GM19372 (cell line): Measurements from ENCODE around the gene LMTK2.

Experiments
- ATAC-seq: cut with Tn5 transposase; IDR thresholded peaks from one replicate; pipeline ENCODE4 v1.9.1; 2021; ENCODE audit warnings: mild to moderate bottlenecking, low read depth, moderate library complexity; ENCODE audit not compliant: unreplicated experiment

LMTK2 gene

DNA sequence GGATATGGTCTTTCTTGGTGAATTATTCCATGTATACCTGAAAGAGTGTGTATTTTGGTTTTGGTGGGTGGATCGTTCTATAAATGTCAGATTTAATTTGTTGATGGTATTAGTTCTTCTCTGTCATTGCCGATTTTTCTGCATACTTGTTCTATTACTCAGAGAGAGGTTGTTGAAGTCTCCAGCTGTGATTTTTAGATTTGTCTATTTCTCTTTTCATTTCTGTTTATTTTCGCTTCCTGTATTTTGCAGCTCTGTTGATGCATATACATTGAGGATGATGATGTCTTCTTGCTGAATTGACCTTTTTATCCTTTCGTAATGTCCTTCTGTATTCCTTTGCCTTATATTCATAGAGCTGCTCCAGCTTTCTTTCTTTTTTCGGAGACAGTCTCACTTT is 92.5 kb downstream of the LMTK2 start:
- no peak for ATAC-seq

DNA sequence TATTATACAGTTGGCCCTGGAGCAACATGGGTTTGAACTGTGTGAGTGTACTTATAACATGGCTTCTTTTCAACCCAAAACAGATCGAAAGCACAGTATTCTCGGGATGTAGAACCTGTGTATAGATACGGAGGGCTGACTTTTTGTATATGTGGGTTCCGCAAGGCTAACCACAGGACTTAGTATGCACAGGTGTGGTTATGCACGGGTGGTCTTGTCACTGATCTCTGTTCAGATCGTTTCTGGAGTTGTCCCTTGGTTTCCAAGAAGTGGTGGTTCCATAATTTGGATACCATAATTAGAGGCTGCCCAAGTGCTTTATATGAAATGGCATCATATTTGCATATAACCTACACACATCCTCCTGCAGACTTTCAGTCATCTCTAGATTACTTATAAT is 93.7 kb downstream of the LMTK2 start:
- ATAC-seq = no peak

DNA sequence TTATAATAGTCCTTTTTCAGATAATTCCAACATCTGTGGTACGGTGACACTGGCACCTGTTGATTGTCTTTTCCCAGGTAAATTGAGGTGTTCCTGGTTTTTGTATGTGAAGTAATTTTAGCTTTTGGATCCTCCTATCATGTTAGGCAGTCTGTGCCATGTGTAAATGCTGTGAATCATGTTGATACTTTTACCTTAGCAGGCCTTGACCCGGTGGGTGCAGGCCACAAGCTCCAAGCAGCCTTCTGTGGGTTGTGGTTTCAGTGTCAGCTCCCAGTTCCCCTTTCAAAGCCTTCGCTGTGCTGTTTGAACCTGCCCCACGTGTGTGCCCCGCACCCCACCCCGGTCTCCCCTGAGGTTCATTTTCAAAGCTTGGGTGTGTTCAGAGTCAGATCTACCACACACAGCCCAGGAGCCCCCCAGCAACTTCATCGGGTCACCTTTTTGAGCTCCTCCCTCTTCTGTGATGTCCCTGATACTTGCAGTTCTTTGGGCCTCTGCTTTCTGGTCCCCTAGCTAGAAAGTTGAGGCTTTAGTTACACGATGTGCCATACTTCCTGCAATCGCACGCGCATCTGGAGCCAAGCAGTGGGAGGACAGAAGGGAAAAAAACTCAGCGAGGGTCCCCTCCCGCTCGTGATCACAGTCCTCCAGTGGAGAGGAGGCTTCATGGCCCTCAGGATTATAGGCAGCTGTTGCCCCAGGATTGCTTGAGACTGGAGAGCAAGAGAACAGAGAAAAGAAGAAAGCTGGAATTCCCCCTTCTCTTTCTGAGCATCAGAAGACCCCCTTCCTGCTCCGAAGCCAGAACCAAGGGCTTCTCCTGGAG is 95.9 kb downstream of the LMTK2 start:
- peak; percentile 87 for ATAC-seq

DNA sequence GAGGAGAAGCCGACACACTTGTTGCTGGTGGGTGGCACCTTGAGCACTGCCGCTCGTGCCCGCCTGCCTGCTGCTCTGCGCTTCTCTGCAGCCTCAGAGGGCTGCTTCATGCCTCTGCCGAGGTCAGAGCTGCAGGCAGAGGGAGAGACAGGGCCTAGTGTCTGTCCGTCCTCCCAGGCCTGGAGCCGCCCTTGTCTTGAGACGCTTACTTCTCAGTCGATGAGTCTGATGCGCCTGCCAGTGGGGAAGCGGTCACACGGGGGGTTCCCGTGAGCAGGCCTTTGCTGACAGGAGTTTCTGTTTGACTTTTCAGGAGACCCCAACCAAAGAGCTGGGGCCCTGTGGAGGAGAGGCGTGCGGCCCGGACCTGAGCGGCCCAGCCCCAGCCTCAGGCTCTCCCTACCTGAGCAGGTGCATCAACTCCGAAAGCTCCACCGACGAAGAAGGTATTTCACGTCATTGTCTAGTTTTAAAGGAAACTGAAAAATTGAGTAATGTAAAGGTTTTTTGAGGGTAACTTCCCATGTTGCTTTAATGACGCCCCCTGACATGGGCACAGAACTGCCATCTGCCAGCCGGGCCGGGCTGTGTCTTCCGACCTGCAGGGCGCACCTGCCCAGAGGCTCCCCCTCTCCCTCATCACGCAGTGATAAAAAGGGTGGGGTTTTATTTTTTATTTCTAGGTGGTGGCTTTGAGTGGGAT is 96.8 kb downstream of the LMTK2 start:
- no peak for ATAC-seq

DNA sequence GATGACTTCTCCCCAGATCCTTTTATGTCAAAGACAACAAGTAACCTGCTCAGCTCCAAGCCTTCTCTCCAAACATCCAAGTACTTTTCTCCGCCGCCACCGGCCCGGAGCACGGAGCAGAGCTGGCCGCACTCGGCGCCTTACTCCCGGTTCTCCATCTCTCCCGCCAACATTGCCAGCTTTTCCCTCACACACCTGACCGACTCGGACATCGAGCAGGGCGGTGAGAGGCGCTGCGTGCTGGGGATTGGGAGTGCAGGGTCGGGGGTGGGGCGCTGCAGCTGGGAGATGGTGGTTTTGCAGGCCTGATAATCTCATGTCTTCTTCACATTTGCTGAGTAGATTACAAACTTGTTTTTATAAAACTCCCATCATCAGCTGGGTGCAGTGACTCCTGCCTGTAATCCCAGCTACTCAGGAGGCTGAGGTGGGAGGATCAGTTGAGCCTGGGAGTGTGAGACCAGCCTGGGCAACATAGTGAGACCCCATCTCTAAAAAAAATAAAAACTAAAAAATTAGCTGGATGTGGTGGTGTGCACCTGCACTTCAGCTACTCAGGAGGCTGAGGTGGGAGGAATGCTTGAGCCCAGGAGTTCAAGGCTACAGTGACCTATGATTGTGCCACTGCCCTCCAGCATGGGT is 97.4 kb downstream of the LMTK2 start:
- ATAC-seq = no peak

DNA sequence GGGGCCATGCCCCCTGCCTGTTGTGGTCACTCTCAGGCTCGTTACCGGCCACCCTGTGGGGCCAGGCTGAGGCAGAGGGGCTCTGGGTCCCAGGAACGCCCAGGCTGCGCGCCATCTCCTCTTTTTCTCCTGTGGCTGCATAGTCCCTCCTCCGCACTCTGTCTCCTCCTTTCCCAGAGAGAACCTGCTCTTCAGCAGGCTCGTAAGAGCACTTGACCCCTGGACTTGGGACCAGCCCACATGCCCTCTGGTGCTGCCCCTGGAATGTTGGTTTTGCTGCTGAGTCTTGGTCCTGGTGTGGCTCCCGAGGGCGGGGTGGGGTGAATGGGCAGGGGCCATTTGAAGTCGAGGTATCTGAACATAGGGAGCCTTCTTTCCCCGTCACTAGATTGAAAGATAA is 98.0 kb downstream of the LMTK2 start:
- ATAC-seq = no peak

DNA sequence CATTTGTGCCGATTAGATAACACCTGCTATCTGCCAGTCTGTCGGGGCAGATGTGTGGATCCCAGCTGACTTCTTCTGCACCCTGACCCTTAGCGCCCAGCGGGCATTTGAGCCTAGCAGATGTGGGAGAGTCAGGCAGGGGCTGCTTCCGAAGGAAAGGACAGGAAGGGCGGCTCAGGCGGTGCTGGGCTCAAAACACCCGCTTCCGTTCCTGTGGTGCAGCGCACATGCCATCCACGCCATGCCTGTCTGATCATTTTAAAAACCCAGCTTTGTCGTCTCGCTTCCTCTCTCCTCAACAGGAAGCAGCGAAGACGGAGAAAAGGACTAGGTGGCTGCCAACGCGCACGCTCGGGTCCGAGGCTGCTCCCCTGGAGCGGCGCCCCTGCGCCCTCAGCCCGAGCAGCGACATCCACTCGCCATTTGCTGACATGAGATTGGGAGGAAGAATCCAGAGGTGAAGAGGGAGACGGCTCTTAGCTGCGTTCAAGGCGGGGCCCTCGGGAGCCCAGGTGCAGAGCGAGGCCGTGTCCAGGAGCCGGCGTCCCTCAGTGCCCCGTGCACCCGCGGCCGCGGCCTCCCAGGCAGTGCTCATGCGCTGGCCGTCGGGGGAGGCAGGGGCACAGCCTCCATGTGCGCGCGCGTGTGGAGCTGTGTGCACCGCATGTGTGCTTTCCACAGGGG is 98.6 kb downstream of the LMTK2 start:
- ATAC-seq = no peak

DNA sequence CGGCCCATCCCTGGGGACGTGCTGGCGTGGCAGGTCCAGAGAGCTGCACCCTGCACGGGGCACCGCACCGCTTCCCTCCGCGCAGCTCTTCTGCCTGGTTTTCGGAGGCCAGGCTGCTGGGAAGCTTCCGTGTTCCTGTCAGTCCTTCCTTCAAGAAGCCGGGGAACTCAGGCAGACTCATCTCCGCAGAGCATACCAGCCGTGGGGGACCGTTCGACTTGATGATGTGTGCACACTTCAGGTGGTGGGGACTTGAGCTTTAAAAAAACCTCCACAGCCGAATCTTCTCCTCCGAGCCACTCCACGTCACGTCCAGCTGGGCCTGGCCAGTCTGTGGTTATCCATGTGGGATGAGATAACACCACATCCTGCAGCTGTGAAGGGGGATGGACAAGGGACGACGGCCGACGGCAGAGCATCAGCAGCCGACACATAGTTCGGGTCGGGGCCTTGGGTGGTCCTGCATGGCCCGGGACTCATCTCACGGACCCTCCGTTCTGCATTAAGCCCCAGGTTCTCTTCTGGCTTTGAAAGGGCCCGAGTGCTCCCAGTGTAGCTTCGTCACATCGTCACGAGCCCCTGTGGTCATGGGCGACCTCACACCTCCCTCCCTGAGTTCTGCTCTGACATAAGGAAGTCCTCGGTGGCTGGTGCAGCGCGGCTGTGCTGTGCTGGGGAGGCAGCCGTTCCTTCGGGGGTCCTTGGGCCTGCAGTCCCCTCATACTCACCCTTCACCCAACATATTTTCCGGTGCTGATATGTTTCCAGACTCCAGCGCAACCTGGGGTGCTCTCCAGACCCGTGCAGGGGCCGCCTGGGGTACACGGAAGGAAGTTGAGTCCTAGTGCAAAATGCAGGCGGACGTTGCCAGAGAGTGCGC is 100.0 kb downstream of the LMTK2 start:
- no peak for ATAC-seq

DNA sequence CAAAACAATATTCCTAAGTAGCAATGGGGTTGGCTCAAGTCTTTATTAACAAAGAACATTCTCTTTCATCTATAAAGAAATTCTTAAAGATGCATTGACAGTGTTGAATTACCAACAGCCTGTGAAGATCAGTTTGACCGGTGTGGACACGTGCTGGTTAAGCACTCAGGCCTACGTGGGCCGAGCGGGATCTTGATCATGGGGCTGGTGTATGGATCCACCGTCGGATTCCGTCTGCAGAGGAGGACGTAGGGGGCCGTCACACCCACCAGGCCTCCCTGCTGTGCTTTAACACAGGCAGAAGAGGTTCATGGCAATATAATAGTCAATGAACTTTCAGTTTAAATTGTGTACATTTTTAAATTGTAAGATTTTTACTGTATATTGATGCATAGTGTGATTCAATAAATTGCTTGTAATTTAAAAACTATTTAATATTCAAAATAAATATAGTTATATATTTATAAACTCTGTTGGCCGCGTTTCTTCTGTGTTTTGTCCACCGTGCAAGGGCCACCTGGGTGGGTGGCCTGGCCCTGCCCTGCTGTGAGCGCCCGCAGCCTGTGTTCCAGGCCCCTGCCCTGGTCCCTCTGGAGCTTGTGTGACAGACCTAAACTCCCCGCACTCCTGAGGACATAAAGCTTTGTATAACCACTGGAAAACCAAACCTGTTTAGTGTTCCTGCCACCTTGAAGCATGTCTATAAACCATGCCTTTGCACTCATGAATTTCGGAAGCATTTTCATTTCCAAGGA is 102.7 kb downstream of the LMTK2 start:
- no peak for ATAC-seq

DNA sequence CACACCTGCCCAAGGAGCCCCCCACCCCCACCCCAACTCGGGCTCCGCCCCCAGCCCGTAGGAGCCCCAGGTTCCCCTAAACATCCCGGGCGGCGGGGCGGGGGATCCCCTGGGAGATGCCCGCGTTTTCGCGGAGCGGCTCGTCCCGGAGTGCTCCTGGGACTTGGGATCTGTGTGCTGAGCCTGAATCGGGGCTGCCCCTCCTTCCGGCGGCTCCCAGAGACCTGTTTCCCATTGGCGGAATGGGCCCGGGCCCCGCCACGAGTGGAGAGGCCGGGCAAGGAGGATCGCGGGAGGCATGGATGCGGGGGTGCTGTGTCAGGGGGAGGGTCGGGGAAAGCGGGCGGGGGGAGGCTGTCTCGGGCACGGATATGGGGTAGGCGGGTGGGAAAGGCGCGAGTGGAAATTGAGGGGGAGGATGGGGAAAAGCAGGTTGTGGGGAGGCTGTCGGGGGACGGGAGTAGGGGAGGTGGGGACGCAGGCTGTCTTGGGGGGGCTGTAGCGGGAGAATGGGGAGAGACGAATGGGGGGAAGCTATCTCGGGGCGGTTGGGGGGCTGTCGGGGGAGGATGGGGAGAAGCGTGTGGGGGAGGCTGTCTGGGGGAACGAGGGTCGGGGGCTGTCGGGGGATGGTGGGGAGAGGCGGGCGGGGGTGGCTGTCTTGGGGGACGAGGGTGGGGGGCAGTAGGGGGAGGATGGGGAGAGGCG is 104.0 kb downstream of the LMTK2 start:
- ATAC-seq = no peak

DNA sequence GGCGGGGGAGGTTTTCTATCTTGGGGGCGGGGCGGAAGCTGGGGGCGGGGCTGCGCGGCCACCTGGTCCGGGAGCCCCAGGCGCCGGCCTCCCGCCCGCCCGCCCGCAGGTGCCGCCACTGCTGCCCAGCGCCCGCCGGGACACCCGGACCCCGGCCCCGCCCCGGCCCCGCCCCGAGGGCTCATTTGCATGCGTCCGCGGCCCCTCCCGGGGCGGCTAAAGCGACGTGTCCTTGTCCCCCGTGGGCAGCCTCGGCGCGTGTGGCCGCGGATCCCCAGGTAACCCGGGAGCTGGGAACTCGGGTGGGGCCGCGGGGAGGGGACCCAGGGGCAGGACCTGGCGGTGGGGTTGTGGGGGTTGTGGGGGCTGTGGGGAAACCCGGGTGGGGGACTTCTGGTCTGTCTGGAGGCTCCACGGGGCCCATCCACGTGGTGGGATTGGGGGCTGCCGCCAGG is 104.6 kb downstream of the LMTK2 start, which contains the start of gene BHLHA15:
BHLHA15 (plus strand) TSS at position 219 of the 455 bp plus-strand sequence. CDS start 871 bp downstream, outside the sequence.
- peak; percentile 68 for ATAC-seq

DNA sequence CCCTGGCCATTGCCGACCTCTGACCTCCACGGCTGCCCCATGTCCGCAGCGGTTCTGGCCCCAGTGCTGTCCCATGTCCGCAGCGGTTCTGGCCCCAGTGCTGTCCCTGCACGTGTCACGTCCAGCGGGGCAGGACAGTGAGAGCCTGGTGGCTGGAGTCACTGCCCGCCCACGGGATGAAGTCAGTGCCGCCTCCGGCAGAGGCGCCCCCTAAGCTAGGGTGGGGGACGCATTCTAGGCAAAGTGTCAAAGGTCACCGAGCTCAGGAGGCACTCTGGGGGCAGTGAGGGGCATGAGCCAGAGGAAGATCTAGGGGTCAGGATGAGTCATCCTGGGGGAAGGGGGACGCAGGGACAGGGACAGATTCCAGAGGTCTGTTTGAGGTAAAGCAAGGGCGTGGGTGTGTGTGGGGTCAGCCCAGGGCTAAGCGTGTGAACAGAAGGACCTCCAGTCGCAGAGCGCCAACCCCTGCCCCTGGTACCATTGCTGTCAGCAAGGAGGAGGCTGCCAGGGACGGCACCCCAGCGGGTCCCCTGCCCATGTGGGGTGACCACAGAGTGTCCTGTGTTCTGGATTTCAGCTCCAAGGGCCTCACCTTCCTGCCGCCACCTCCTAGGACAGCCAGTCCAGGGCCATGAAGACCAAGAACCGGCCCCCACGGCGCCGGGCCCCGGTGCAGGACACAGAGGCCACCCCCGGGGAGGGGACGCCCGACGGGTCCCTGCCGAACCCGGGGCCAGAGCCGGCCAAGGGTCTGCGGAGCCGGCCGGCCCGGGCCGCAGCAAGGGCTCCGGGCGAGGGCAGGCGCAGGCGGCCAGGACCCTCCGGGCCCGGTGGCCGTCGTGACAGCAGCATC is 105.2 kb downstream of the LMTK2 start:
- ATAC-seq = peak; percentile 5

DNA sequence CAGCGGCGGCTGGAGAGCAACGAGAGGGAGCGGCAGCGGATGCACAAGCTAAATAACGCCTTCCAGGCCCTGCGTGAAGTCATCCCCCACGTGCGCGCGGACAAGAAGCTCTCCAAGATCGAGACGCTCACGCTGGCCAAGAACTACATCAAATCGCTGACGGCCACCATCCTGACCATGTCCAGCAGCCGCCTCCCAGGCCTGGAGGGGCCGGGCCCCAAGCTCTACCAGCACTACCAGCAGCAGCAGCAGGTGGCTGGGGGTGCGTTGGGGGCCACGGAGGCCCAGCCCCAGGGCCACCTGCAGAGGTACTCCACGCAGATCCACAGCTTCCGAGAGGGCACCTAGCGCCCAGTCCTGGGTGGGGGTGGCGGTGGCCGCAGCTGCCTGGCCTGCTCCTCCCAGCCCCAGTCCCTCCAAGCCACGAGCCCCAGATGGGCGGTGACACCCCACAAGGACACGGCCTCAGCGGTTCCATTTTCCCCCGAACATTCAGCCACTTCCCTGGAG is 105.9 kb downstream of the LMTK2 start:
- no peak for ATAC-seq

DNA sequence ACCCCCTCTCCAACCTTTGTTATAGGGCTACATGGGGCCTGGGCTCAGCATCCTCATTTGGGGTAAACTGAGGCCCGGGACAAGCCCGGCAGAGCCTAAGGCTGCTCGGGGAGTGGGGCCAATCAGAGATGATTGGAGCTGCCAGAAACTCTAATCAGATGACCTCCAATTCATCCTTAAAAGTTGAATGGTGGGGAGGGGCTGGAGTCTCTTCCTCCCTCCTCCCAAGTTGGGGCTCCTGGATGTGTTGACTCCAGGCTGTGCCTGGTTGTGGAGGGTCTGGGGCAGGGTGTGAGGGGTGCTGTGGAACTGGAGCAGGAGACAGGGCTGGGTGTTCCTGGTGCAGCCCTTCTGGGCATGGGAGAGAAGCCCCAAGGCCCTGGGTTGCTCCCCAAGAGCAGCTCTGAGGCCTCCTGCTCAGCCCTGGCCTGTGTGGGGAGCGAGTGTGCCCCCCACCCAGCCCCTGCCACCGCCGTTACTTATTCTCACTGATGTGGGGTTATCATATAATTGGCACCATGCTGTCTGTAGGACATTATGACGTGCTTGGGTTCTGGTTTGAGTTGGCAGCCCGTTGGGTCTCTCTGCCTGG is 106.7 kb downstream of the LMTK2 start:
- no peak for ATAC-seq

DNA sequence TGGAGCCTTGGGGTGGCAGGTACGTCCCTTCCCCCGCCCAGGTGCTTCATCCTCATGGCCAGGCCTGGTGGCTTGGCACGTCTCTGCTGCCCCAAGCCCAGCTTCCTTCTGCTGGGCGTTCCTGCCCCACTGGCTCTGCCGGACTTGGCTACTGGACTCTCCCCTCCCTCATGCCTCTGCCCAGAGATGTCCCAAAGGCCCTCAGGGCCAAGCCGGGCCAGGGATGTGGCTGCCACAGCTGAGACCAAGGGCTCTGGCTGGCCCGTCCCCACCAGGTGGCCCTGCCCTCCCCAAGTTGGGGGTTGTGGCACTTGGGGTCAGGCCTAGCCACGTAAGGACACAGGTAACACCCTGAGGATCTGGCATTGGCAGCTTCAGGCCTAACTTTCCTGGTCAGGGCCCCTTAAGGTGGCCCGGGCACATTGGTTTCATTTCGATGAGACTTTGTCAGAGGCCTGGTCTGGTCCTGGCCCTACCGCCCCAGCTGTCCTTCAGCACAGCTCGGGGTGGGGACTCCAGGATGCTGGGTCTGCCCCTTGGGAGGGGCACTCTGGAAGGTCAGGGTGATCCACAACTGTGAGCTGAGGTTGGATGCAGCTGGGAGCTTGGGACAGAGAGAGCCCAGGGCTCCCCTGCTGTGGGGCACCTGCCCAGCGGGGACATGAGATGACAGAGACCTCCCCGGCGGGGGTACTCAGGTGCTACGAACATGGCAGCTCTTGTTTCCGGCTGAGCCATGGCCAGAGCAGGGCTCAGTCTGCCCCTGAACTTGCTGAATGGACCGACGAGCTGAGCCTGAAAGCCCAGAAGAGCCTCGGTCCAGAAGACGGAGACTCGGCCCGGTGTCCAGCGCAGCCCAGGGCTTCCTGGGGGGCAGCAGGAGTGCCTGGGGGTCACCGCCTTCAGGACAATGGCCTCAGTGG is 107.5 kb downstream of the LMTK2 start:
- no peak for ATAC-seq

DNA sequence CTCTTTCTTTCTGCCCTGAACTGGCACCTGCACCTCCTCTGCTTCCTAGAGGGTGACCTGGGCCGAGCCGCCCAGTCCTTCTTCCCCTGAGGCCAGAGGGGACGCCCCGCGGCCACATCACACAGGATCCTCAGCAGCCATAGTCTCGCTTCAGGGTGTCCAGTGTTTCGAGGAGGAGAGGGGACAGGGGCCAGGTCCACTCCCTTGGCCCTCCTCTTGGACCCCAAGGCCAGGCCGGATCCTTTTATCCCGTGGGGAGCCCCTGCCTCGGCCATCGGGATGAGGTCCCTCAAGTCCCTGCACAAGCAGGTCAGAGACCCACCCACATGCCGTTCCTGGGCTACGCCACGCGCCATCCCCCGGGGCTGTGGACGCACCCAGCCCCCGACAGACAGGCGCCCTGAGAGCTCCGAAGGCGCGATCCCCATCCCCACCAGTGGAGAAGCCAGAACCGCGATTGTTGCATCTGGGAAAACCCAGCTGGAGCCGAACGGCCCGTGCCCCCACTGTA is 108.2 kb downstream of the LMTK2 start:
- ATAC-seq = no peak
